T-helper 1 cell treated with Interleukin-12 subunit alpha and Interleukin-12 subunit beta and Interleukin-4 antibody, amounts not matched to agents 30 ng/mL and 1 ng/mL, for 36 hours (primary cell): Measurements from ENCODE around the gene DCAF12. TPM values are rescaled to one million over a fixed set of nuclear protein-coding genes. Genes with fewer than 3 reads are reported as not detected.

Experiments used
- intact Hi-C: fragments of 100-400 bp; cut with micrococcal nuclease; formaldehyde crosslinking; loops from one replicate; pipeline ENCODE4 v1.15.1; 2024
- total RNA-seq: library from RNA; stranded (reverse); gene quantifications from 2 replicates; pipeline ENCODE4 v1.2.3, GENCODE V29; 2022

The DCAF12 gene
- total RNA-seq, 1 donor from 2014 or later = 39.7 TPM

DNA sequence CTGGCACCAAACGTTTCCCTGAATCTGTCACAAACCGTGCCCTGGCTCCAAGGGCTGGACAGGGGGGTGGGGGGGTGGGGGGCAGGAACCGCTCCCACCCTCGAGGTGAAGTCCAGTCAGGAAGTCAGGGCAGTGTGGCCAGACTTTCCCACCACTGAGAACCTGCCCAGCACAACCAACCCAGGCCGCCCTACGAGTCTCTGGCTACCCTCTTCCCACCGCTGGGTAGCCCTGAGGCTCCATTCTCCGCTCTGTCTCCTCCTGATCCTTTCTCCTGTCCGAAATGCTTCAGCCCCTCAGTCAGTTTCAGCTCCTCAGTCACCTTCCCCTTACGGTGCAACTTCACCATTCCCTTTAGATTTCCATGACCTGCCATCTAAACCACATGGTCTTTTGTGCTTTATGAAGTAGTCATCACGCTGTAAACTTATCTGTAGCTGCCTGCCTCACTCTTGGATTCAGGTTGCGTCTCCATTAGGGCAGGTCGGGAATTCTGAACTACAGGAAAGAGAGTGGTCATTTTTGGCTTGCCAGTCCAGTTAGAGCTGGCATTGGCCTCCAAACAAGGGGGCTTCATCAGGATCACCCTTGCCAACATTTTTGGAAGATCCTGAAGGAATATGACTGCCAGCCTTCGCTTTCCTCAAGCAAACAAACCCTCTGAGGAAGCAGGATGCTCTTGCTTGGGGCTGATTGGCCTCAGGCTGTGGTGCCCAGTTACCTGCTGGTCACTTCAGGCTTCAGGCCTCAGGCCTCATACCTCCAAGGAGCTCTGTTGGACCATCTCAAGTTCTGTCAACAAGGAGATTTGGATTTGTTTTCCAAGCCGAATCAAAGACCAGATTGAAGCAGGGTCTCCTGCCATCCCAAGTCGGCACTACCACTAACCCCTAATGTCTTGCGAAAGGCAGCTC is 794 bp upstream of the DCAF12 start:
- intact Hi-C loops = loop anchor here (2.0 to 10.0 kb wide), 6 partner anchors 310 to 1102 kb away; partner anchors contain the start of genes BAG1, CHMP5, DNAJA1 and NFX1

DNA sequence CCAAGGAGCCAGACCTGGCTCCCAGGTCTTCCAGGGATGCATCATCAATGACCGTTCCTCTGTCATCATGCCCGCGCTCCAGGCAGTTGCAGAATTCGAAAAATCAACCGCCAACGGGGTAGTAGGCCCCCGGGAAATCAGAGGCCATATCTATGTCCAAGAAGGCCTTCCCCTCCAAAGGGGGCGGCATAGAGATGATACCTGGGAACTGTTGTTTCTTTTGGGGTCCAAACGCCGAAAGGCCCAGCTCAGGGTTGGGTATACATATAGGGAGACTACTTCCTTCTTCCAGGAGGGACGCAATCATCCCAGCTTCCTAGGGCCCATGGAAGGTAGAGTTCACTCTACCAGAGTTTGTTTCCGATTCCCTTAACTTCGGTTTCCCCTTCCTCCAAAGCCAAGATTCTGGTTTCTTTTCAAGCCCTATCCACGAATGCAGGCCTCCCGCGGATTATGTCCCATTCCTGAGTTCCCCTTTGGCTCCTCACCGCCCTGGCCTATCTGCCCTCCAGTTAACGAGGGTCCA is 754 bp downstream of the DCAF12 start:
- intact Hi-C loops = loop anchor here (1.0 to 10.0 kb wide), 15 partner anchors 53 to 1101 kb away; partner anchors contain the start of genes BAG1, CHMP5, DNAI1 and DNAJA1

DNA sequence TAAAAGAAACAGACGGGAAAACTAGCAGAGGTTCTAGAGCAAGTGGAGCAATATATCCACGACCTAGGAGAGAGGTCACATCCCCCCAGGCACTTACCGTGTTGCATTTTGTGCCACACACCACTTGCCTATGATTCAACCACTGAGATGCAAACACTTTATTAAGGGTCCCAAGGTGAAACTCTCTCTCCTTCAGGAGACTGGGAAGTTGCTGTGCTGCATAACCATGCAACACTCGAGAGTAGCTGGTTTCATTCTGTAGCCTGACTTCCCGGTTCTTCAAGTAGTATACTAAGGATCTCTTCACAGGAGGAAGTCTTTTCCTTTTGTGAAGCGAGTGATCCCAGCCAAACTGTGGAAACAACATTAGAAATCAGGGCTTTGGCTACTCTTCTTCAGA is 1.6 kb downstream of the DCAF12 start:
- intact Hi-C loops = loop anchor here (2.0 to 10.0 kb wide), 5 partner anchors 510 to 1100 kb away; partner anchors contain the start of genes DNAJA1, DNAJB5, NFX1 and NOL6

DNA sequence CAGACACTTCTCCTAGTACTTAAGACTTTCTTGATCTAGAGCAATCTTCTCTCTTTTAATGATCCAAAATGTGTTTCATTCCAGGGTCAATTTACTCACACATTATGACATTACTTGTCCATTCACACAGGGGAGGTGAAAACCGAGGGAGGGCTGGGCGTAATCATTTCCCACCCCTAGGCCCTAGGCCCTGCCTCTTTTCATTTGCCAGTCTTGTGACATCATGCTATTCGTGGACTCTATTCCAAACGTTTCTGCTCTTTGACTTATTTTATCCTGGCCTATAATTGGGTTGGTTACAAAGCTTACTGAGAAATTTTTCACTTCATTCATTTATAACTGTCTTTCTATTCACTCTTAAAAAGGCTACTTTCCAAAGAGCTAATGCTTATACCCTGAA is 2.4 kb downstream of the DCAF12 start:
- intact Hi-C loops = loop anchor here (2.0 to 10.0 kb wide), 5 partner anchors 511 to 1099 kb away; partner anchors contain the start of genes DNAJA1, DNAJB5, NFX1 and NOL6

DNA sequence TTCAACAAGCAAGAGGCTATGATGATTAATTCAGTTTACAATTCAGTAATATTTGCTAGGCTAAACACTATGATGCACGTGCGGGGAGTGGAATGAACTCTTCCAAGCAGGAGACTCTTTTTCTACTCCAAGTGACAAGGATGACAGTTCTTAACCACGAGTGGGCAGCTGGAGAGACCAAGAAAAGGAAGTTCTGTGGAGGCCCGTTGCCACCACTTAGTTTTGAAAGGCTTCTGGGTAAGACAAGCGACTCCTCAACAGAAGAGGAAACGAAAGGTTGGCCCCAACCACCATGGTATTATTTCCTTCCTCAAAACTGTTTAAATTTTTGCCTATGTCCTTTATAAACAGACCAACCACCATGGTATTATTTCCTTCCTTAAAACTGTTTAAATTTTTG is 2.8 kb downstream of the DCAF12 start:
- intact Hi-C loops = loop anchor here (2.0 to 10.0 kb wide), 5 partner anchors 511 to 1099 kb away; partner anchors contain the start of genes DNAJA1, DNAJB5, NFX1 and NOL6

DNA sequence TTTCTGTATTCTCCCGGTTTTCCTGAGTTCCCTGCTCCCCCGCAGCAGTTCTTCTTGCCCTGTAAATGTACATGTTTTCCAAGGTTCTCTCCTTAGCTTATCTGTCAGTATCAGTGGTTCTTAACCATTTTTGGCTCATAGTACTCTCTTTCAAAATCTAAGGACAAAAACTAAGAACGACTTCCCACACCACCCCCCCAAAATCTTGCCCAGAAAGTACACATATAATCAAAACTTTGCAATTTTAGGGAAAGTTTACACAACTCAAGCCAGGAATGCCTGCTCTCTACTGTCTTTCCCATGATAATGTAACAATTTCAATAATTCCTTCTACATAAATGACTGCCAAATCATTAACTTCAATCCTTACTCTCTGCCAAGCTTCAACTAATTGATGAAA is 4.5 kb downstream of the DCAF12 start:
- intact Hi-C loops = loop anchor here (10.0 kb wide), 4 partner anchors 513 to 1097 kb away; partner anchors contain the start of genes DNAJA1, NFX1, NOL6 and SIGMAR1

DNA sequence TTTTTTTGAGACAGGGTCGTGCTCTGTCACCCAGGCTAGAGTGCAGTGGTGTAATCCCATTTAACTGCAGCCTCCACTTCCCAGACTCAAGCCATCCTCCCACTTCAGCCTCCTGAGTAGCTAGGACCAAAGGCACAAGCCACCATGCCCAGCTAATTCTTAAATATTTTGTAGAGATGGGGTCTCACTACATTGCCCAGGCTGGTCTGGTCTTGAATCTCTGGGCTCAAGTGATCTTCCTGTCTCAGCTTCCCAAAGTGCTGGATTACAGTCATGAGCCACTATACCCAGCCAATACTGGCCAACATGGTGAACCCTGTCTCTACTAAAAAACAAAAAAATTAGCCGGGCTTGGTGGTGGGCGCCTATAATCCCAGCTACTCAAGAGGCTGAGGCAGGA is 6.8 kb downstream of the DCAF12 start:
- intact Hi-C loops = loop anchor here (10.0 kb wide), 4 partner anchors 515 to 1095 kb away; partner anchors contain the start of genes DNAJA1, NFX1, NOL6 and SIGMAR1

DNA sequence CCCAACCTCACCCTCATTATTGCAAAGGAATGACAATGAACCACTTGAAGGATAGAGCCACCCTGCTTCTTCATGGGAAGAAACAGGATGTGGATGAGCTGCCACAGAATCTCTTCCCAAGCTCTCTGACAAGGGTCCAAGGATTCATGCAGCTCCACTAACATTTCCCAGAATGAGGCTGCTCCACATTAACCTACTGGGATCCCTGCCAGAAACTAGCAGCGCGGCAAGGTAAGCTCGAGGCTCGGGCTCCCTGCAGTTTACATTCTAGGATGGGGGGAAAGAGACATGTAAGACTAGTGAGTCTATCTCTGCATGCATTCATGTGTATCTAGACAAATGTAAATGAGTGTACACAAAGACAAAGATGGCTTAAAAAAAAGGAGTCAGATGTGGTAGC is 12.1 kb downstream of the DCAF12 start:
- intact Hi-C loops = no loop called here

DNA sequence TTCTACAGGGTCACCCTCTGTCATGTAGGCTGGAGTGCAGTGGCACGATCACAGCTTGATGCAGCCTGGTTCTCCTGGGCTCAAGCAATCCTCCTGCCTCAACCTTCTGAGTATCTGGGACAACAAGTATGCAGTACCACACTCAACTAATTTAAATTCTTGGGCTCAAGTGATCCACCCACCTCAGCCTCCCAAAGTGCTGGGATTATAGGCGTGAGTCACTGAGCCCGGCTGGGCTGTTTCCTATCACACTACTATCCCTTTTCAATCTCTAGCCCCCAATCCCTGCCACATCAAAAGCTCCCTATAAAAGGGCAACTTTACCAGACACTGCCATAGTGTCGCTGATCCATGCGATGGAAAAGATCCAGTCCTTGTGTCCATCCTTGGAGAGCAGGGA is 20.4 kb downstream of the DCAF12 start:
- intact Hi-C loops = no loop called here

DNA sequence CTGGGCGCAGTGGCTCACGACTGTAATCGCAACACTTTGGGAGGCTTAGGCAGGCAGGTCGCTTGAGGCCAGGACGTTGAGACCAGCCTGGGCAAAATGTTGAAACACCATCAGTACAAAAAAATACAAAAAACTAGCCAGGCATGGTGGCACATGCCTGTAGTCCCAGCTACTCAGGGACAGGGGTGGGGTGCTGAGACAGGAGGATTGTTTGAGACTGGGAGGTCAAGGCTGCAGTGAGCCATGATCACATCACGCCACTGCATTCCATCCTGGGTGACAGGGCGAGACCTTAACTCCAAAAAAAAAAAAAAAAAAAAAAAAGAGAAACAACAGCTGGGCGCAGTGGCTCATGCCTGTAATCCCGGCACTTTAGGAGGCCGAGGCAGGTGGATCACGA is 23.7 kb downstream of the DCAF12 start:
- intact Hi-C loops = no loop called here

DNA sequence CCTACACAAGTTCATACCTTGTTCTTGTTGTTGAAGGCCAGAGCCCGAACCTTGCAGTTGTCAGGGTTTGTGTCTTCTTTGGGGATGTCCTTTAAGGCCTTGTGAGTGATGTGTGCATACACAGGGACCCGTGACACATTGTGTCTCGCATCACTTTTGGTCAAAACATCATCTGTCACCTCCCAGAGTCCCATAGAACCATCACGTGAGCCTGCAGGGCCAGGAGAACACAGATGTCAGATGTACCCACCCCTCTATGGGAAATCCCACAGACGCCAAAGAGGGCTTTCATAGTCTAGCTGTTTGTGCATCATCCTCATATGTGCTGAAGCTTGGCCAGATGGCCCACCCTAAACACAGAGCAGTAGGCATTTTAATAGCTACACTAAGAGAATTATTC is 28.2 kb downstream of the DCAF12 start:
- intact Hi-C loops = no loop called here

DNA sequence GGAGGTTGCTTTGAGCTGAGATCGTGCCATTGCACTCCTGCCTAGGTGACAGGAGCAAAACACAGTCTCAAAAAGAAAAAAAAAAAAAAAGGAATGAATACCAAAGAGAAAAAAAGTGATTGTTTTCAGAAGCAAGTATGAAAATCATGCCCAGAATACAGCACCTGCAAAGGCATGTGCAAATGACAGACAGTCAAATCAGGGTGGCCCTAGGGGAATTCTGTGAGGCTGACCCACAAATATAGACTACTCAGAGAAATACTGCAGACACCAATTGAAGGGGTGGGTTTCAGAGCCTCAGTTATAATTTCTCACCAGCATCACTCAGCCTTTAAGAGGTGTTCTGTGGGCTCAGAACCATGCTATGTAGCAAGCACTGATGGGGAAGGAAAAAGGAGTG is 28.6 kb downstream of the DCAF12 start:
- intact Hi-C loops = no loop called here

DNA sequence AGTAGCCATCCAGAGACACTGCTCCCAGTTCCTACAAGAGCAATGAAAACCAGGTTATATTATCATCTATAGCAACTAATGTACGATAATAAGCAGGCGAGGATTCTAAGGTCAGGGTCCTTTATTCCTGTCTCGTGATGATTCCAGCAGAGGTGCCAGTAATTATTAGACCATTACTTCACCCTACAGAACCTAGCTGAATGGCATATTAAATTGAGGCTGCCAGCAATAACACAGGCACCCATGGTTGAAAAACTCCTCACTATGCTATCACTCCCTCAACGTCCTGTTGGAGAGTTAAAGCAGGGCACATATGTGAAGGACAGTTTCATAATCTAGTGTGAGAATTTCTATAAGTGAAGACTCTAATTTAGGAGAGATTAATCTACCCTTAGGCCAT is 29.7 kb downstream of the DCAF12 start:
- intact Hi-C loops = no loop called here

DNA sequence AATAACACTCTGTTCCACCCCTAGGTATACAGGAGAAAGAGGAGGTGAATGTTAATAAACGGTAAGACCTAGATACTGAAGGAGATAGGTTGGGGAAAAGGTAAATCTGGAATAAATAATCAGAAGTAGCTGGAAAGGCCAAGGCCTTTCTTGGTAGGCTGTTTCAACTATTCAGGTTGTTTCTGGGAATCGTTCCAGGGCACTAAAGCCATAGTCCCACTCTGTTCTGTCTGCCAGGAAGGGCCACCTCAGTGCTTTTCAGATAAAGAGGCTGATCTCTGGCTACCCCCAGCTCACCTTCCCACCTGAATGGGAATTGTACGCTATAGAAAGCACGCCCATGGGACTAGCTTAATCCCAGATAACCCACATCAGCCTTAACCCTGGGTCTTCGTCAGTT is 32.9 kb downstream of the DCAF12 start:
- intact Hi-C loops = no loop called here

DNA sequence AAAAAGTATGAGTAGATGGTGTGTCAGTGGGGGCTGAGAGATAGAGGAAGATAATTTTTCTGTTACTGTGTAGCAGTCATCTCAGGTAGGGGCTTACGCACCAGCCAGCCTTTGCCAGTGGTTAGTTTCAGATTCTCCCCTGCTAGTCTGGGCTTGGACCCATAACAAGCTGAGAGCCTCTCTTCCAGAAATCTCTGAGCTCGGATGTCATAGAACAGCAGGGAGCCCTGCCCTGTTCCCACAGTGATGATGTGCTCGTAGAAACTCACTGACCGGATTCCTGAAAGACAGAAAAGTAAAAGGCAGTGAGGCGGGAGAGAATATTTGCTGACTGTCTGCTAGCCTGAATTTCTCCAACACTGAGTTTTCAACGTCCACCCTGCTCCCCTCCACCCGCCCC is 37.2 kb downstream of the DCAF12 start:
- intact Hi-C loops = no loop called here

DNA sequence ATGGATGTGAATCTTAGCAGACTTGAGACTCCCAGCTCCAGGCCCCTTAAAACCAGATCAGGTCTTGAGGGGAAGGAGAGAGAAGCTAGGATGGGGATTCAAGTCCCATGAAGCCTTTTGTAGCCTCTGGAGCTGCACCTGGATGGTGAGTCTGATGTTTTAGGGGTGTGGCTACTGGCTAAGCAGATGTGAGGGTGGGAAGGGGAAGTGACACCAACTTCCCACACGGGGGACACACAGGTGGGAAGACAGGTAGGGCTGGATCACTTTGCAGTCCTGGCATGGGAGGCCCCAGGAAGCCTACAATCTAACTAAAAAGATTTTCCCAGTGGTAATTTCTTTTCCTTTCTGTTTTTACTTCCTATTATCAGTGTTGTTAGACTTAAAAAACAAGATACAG is 39.1 kb downstream of the DCAF12 start:
- intact Hi-C loops = no loop called here

DNA sequence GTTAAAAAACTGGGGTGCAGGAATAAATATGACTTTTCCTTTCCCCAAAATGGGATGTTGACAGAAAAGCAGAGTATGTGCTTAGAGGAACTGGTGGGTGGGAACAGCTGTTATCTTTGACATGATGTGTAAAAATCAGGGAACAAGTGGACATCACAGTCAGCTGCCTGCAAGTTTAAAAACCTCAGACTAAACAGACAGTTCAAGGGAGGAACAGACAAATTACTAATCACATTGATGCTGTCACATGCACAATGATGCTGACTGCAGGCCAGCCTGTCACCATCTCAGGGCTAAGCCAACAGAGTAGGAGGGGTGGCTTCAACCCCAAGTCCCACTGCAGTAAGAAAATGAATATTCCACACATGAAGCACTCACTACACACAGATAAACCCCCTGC is 39.6 kb downstream of the DCAF12 start:
- intact Hi-C loops = no loop called here

DNA sequence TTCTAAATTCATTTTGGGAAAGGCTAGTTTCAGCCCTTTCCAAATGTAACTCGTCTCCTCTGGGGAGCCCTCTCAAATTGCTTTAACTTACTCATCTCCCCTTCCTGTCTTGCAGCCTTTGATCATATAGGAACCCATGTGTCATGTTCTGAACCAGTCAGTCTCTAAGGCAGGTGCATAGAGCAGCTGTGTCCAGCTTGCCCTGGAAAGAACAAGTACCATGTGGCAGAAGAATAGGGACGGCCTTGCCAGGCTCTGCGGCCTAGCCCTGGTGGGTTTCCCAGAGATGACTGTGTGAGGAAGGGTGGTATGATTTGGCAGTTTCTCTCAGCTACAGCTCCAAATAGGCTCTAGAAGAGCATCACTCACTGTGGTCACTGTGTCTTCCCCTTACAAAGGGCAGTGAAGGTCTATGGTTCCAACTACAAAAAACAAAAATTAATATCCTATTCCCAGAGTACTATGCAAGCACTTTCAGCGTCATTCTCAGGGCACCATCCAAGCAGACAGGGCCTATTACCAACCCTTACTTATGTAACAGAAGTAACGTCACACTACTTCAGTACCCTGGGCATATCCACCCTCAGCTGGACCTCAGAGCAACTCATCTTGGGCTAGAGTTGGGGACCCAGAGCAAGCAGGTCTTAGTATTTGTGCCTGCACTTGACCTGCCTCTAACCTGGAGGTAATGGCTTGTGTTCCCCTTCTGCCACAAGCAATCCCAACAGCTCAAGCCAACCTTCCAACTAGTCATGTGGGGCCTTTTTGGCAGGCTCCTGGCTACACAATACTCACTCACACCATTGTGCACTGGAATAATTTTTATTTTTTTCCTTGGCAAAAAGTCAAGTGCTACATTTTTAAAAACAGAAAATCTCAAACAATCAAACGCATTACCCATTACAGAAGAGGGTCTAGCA is 40.7 kb downstream of the DCAF12 start:
- intact Hi-C loops = no loop called here

DNA sequence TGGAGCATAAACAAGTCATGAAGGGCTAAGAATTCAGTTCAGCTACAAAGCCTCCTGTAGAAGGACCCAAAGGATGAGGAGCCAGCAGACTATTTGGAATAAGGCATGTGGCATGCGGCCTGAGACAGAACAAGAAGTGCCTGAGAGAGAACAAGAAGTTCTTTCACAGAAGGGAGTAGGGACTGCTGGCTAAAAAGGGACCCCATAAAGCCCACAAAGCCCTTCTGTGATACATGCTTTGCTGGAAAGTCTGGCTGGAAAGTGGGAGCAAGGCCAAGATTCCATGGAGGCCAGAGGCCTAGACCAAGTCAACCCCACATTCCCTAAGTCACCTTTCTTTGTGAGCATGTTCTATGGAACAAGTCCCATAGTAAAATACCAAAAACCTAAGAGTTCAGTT is 41.9 kb downstream of the DCAF12 start:
- intact Hi-C loops = no loop called here

DNA sequence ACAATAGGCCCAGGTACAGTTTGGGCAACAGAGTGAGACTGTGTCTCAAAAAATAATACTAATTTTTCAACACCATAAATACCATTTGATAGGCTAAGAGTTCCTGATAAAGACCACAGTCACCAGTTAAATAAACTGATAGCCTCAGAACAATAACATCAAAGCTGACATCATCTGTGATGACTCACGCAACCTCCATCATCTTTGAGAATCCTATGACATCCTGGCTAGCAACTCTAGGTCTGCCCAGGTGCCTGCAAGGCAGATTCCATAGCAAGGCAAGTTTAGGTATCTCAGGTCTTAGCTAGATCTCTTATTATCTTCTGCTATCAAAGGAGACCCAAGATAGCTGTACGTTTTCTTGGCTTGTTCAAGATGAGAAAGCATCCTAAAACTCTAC is 47.3 kb downstream of the DCAF12 start:
- intact Hi-C loops = no loop called here
